ENCODE measurements around the gene FAM53A. TPM values are rescaled to one million over a fixed set of nuclear protein-coding genes. Genes with fewer than 3 reads are reported as not detected.

Gene FAM53A
- total RNA-seq, 1 donor from 2014 or later = 5.2 TPM

DNA sequence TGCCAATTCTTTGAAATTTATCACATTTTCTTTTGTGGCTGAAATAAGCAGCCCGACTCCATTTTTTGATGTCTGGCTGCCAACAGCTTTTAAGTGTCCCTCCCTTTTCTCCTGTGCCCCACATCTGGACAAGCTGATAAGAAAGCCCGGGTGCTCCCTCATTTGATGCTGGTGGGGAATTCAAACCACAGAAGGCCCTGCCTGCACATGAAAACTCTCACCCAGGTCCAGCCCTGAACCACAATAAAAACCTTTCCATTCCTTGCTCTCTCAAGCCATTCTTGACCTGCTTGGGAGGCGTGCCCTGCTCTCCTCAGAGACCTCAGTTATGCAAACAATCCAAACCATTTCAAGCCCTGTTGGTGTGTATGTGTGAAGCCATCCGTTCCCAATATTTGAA is 93.9 kb downstream of the FAM53A start:
- no peak overlapping the region for H3K4me3 ChIP-seq (ENCODE audit: low read depth, low read length)
- peaks cover 17% of the 10 kb centered on the region for H3K27me3 ChIP-seq (ENCODE audit: control insufficient read depth, insufficient read depth, low read length)
- TF ChIP-seq CTCF (IDR thresholded peaks at IDR 0.05; ENCODE audit: insufficient read depth, low read length, poor library complexity, severe bottlenecking) = no peak
- no peak for DNase-seq (ENCODE audit: low read depth)
- no peaks in the 10 kb centered on the region for H3K36me3 ChIP-seq (ENCODE audit: control insufficient read depth, insufficient read depth, low read length)

Other genes starting within 250 kb of the FAM53A start
- 66.0 and 74.8 TPM in 2 replicates for gene SLBP, start 28.0 kb upstream of the FAM53A start, total RNA-seq
- gene TMEM129, start 37.0 kb upstream of the FAM53A start, total RNA-seq = 63.5 and 66.1 TPM in 2 replicates
- gene TACC3, start 37.2 kb upstream of the FAM53A start, total RNA-seq = 13.9 and 15.3 TPM in 2 replicates
- gene FGFR3, start 109.0 kb upstream of the FAM53A start, total RNA-seq = 2.1 and 3.2 TPM in 2 replicates
- gene LETM1, start 171.8 kb upstream of the FAM53A start, total RNA-seq = 41.5 and 49.0 TPM in 2 replicates
- gene NSD2, start 187.1 kb upstream of the FAM53A start, total RNA-seq = 62.4 and 68.5 TPM in 2 replicates

Measured in kidney epithelial cell (primary cell).